Measurements from ENCODE around the gene GNA12.

DNA sequence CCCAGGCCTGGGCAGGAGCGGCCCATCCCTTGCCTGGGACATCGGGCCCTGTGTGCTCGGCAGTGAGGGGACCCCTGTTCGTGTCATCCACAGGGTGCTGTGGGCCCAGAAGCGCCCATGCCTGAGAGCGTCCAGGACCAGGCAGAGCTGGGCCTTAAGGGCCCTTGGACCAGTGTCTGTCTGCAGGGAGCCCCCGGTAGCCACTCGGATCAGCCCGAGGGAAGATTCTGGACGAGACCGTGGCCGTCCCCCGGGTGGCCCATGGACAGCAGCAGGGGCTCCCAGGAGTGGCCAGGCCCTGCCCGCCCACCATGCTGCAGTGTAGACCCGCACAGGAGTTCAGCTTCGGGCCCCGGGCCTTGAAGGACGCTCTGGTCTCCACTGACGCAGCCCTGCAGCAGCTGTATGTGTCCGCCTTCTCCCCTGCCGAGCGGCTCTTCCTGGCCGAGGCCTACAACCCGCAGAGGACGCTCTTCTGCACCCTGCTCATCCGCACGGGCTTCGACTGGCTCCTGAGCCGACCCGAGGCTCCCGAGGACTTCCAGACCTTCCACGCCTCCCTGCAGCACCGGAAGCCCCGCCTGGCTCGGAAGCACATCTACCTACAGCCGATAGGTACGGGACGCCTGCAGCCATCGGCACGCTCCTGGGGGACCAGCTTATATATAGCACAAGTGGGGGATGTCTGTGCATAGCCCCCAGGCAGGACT, 143.8 kb downstream of the GNA12 start:
- TF ChIP-seq, protein P1, sequence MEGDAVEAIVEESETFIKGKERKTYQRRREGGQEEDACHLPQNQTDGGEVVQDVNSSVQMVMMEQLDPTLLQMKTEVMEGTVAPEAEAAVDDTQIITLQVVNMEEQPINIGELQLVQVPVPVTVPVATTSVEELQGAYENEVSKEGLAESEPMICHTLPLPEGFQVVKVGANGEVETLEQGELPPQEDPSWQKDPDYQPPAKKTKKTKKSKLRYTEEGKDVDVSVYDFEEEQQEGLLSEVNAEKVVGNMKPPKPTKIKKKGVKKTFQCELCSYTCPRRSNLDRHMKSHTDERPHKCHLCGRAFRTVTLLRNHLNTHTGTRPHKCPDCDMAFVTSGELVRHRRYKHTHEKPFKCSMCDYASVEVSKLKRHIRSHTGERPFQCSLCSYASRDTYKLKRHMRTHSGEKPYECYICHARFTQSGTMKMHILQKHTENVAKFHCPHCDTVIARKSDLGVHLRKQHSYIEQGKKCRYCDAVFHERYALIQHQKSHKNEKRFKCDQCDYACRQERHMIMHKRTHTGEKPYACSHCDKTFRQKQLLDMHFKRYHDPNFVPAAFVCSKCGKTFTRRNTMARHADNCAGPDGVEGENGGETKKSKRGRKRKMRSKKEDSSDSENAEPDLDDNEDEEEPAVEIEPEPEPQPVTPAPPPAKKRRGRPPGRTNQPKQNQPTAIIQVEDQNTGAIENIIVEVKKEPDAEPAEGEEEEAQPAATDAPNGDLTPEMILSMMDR (optimal IDR thresholded peaks at IDR 0.05 in 1 of 3, IDR thresholded peaks at IDR 0.05 in 1 of 3, conservative IDR thresholded peaks at IDR 0.05 in 1 of 3; ENCODE audit: extremely low read depth in 1 of 3, insufficient read depth in 2 of 3, low read length in 3 of 3): no peak
- TF ChIP-seq EZH2 (IDR thresholded peaks at IDR 0.05; ENCODE audit: low read length): no peak

Measured in keratinocyte (primary cell).